ENCODE results near the gene TSSK2. TPM values are rescaled to one million over a fixed set of nuclear protein-coding genes. Genes with fewer than 3 reads are reported as not detected.

TSSK2 gene
- total RNA-seq, 4 donors from 2014 or later = not detected

GRCh38 chr22:19085233-19085718, 45.8 kb upstream of the TSSK2 start:
- intact Hi-C loops (cut with DNase I; ENCODE audit: low total_unique reads) = no loop called here
- 37% methylated on average over 1 of the region's 1 CpG; no CpG with 5 or more reads in 1 of the 2 donors for WGBS, 2 donors (ENCODE audit: low coverage in 1 of 2)
- H3K9me3 ChIP-seq = no peaks in the 10 kb centered on the region
- TF ChIP-seq POLR2AphosphoS5 (IDR thresholded peaks at IDR 0.05) (no peak), EP300 (IDR thresholded peaks at IDR 0.05; ENCODE audit: low read depth) (no peak), POLR2A (IDR thresholded peaks at IDR 0.05) (no peak)
- H3K4me1 ChIP-seq = peaks cover 0 to 7% (median 5%) of the 10 kb centered on the region in 4 donors
- no peaks in the 10 kb centered on the region for H3K36me3 ChIP-seq
- no peak for DNase-seq
- no peaks in the 10 kb centered on the region for H3K27me3 ChIP-seq
- in situ Hi-C loops (cut with MboI; ENCODE audit: low pct_ligation_motif_present in 1 of 4, low pct_unique_long_range_greater_than_20kb in 1 of 4, low sequenced_read_pairs in 3 of 4) = no loop called here
- H3K27ac ChIP-seq = no peak overlapping the region
- H3K4me3 ChIP-seq = no peak overlapping the region

GRCh38 chr22:19086417-19086816, 44.7 kb upstream of the TSSK2 start:
- H3K27me3 ChIP-seq = no peaks in the 10 kb centered on the region
- H3K9me3 ChIP-seq = no peaks in the 10 kb centered on the region
- H3K27ac ChIP-seq = peak overlapping the region in 1 of 4 donors; percentile 9
- H3K4me1 ChIP-seq = peaks cover 0 to 7% (median 5%) of the 10 kb centered on the region in 4 donors
- no peak for DNase-seq
- TF ChIP-seq EP300 (IDR thresholded peaks at IDR 0.05; ENCODE audit: low read depth) = no peak
- no peaks in the 10 kb centered on the region for H3K36me3 ChIP-seq
- in situ Hi-C loops (cut with MboI; ENCODE audit: low pct_ligation_motif_present in 1 of 4, low pct_unique_long_range_greater_than_20kb in 1 of 4, low sequenced_read_pairs in 3 of 4) = no loop called here
- no peak overlapping the region for H3K4me3 ChIP-seq
- WGBS, 2 donors (ENCODE audit: low coverage in 1 of 2) = 86 to 90% methylated on average over 3 to 6 of the region's 6 CpGs
- intact Hi-C loops (cut with DNase I; ENCODE audit: low total_unique reads) = no loop called here

GRCh38 chr22:19086896-19087295, 44.2 kb upstream of the TSSK2 start:
- WGBS, 2 donors (ENCODE audit: low coverage in 1 of 2) = 90 to 100% methylated on average over 1 to 3 of the region's 3 CpGs
- Histone ChIP-seq H3K36me3 (no peaks in the 10 kb centered on the region), H3K9me3 (no peaks in the 10 kb centered on the region), H3K4me1 (peaks cover 0 to 7% (median 5%) of the 10 kb centered on the region in 4 donors), H3K27me3 (no peaks in the 10 kb centered on the region), H3K27ac (no peak overlapping the region), H3K4me3 (no peak overlapping the region)
- no peak for DNase-seq
- TF ChIP-seq, protein P1, sequence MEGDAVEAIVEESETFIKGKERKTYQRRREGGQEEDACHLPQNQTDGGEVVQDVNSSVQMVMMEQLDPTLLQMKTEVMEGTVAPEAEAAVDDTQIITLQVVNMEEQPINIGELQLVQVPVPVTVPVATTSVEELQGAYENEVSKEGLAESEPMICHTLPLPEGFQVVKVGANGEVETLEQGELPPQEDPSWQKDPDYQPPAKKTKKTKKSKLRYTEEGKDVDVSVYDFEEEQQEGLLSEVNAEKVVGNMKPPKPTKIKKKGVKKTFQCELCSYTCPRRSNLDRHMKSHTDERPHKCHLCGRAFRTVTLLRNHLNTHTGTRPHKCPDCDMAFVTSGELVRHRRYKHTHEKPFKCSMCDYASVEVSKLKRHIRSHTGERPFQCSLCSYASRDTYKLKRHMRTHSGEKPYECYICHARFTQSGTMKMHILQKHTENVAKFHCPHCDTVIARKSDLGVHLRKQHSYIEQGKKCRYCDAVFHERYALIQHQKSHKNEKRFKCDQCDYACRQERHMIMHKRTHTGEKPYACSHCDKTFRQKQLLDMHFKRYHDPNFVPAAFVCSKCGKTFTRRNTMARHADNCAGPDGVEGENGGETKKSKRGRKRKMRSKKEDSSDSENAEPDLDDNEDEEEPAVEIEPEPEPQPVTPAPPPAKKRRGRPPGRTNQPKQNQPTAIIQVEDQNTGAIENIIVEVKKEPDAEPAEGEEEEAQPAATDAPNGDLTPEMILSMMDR (IDR thresholded peaks at IDR 0.05) = no peak
- no peak for TF ChIP-seq EP300 (IDR thresholded peaks at IDR 0.05; ENCODE audit: low read depth)
- TF ChIP-seq POLR2A (IDR thresholded peaks at IDR 0.05) = no peak
- no peak for TF ChIP-seq POLR2AphosphoS5 (IDR thresholded peaks at IDR 0.05)
- intact Hi-C loops (cut with DNase I; ENCODE audit: low total_unique reads) (no loop called here), in situ Hi-C loops (cut with MboI; ENCODE audit: low pct_ligation_motif_present in 1 of 4, low pct_unique_long_range_greater_than_20kb in 1 of 4, low sequenced_read_pairs in 3 of 4) (no loop called here)

GRCh38 chr22:19088866-19089595, 42.1 kb upstream of the TSSK2 start:
- intact Hi-C loops (cut with DNase I; ENCODE audit: low total_unique reads) (no loop called here), in situ Hi-C loops (cut with MboI; ENCODE audit: low pct_ligation_motif_present in 1 of 4, low pct_unique_long_range_greater_than_20kb in 1 of 4, low sequenced_read_pairs in 3 of 4) (no loop called here)
- Histone ChIP-seq H3K27me3 (no peaks in the 10 kb centered on the region), H3K27ac (no peak overlapping the region), H3K4me1 (peaks cover 0 to 7% (median 5%) of the 10 kb centered on the region in 4 donors), H3K4me3 (no peak overlapping the region), H3K9me3 (no peaks in the 10 kb centered on the region), H3K36me3 (no peaks in the 10 kb centered on the region)
- WGBS, 2 donors (ENCODE audit: low coverage in 1 of 2) = 90 to 98% methylated on average over 2 to 14 of the region's 14 CpGs
- no peak for TF ChIP-seq POLR2A (IDR thresholded peaks at IDR 0.05)
- TF ChIP-seq POLR2AphosphoS5 (IDR thresholded peaks at IDR 0.05) = no peak
- TF ChIP-seq, protein P1 (IDR thresholded peaks at IDR 0.05) = no peak
- no peak for TF ChIP-seq EP300 (IDR thresholded peaks at IDR 0.05; ENCODE audit: low read depth)
- no peak for DNase-seq

DNA sequence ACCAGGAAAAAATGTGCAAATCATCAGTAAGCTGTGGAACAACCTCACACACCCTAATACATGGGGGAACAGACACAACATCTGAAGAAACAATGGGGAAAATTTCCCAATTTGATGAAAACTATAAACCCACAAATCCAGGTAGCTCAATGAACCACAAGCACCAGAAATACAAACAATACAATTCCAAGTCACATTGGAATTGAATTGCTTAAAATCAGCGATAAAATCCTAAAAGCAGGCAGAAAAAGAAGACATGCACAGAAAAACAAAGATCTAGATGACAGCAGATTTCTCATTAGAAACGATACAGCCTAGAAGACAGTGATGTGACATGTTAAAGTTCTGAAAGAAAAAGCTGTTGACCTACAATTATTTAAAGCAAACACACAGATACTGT, 40.9 kb upstream of the TSSK2 start:
- H3K9me3 ChIP-seq = no peaks in the 10 kb centered on the region
- 90 to 92% methylated on average over 2 of the region's 2 CpGs for WGBS, 2 donors (ENCODE audit: low coverage in 1 of 2)
- intact Hi-C loops (cut with DNase I; ENCODE audit: low total_unique reads) = no loop called here
- TF ChIP-seq EP300 (IDR thresholded peaks at IDR 0.05; ENCODE audit: low read depth) = no peak
- TF ChIP-seq POLR2AphosphoS5 (IDR thresholded peaks at IDR 0.05) = no peak
- no peak for TF ChIP-seq POLR2A (IDR thresholded peaks at IDR 0.05)
- TF ChIP-seq, protein P1 (IDR thresholded peaks at IDR 0.05) = no peak
- no peaks in the 10 kb centered on the region for H3K27me3 ChIP-seq
- H3K27ac ChIP-seq = no peak overlapping the region
- in situ Hi-C loops (cut with MboI; ENCODE audit: low pct_ligation_motif_present in 1 of 4, low pct_unique_long_range_greater_than_20kb in 1 of 4, low sequenced_read_pairs in 3 of 4) = no loop called here
- no peaks in the 10 kb centered on the region for H3K36me3 ChIP-seq
- no peak for DNase-seq
- H3K4me1 ChIP-seq = peaks cover 0 to 5% (median 3%) of the 10 kb centered on the region in 4 donors
- H3K4me3 ChIP-seq = no peak overlapping the region

All from transverse colon (tissue), 4 donors.